ENCODE measurements around the gene KCNG1. TPM values are rescaled to one million over a fixed set of nuclear protein-coding genes. Genes with fewer than 3 reads are reported as not detected.

KCNG1 gene
- total and polyA plus RNA-seq, 2 donors from 2014 or later = 0.35 to 0.58 TPM

- no peak for FAIRE-seq
- Histone ChIP-seq H3K27ac (ENCODE audit: low read depth in 2 of 2, low read length in 2 of 2) (no peak overlapping the region), H3K4me1 (ENCODE audit: control insufficient read depth in 2 of 3, insufficient read depth in 2 of 3, low read depth in 1 of 3, low read length in 3 of 3) (no peaks in the 10 kb centered on the region), H3K4me3 (ENCODE audit: low read length in 3 of 3) (no peak overlapping the region), H3K9me3 (ENCODE audit: control insufficient read depth in 2 of 3, insufficient read depth in 1 of 3, low read length in 3 of 3) (no peaks in the 10 kb centered on the region), H3K36me3 (ENCODE audit: control insufficient read depth in 2 of 3, insufficient read depth in 3 of 3, low read length in 3 of 3) (no peaks in the 10 kb centered on the region), H3K9ac (ENCODE audit: low read length in 3 of 3) (no peak overlapping the region), H3K27me3 (ENCODE audit: control insufficient read depth, insufficient read depth, low read length) (no peaks in the 10 kb centered on the region)
- DNase-seq = no peak
- intact Hi-C loops (cut with DNase I) = no loop called here
- no peak for TF ChIP-seq CTCF (IDR thresholded peaks at IDR 0.05; ENCODE audit: borderline replicate concordance, extremely low read depth, insufficient read depth)
Measured at GRCh38 chr20:51037532-51038115, 14.7 kb upstream of the KCNG1 start.

- intact Hi-C loops (cut with DNase I) = no loop called here
- no peak for DNase-seq
- no peaks in the 10 kb centered on the region for H3K4me1 ChIP-seq (ENCODE audit: control insufficient read depth in 2 of 3, insufficient read depth in 2 of 3, low read depth in 1 of 3, low read length in 3 of 3)
- H3K4me3 ChIP-seq (ENCODE audit: low read length in 3 of 3) = no peak overlapping the region
- no peak overlapping the region for H3K27ac ChIP-seq (ENCODE audit: low read depth in 2 of 2, low read length in 2 of 2)
- no peak for TF ChIP-seq CTCF (IDR thresholded peaks at IDR 0.05; ENCODE audit: borderline replicate concordance, extremely low read depth, insufficient read depth)
- H3K9me3 ChIP-seq (ENCODE audit: control insufficient read depth in 2 of 3, insufficient read depth in 1 of 3, low read length in 3 of 3) = no peaks in the 10 kb centered on the region
- H3K36me3 ChIP-seq (ENCODE audit: control insufficient read depth in 2 of 3, insufficient read depth in 3 of 3, low read length in 3 of 3) = no peaks in the 10 kb centered on the region
- FAIRE-seq = no peak
- H3K9ac ChIP-seq (ENCODE audit: low read length in 3 of 3) = no peak overlapping the region
- no peaks in the 10 kb centered on the region for H3K27me3 ChIP-seq (ENCODE audit: control insufficient read depth, insufficient read depth, low read length)
Measured at GRCh38 chr20:51036827-51037531, 14.1 kb upstream of the KCNG1 start.

GRCh38 chr20:51036226-51036625 is 13.3 kb upstream of the KCNG1 start:
- Histone ChIP-seq H3K4me1 (ENCODE audit: control insufficient read depth in 2 of 3, insufficient read depth in 2 of 3, low read depth in 1 of 3, low read length in 3 of 3) (no peaks in the 10 kb centered on the region), H3K36me3 (ENCODE audit: control insufficient read depth in 2 of 3, insufficient read depth in 3 of 3, low read length in 3 of 3) (no peaks in the 10 kb centered on the region), H3K27ac (ENCODE audit: low read depth in 2 of 2, low read length in 2 of 2) (no peak overlapping the region), H3K9me3 (ENCODE audit: control insufficient read depth in 2 of 3, insufficient read depth in 1 of 3, low read length in 3 of 3) (no peaks in the 10 kb centered on the region), H3K4me3 (ENCODE audit: low read length in 3 of 3) (no peak overlapping the region), H3K9ac (ENCODE audit: low read length in 3 of 3) (no peak overlapping the region), H3K27me3 (ENCODE audit: control insufficient read depth, insufficient read depth, low read length) (no peaks in the 10 kb centered on the region)
- no peak for FAIRE-seq
- no peak for DNase-seq
- no peak for TF ChIP-seq CTCF (IDR thresholded peaks at IDR 0.05; ENCODE audit: borderline replicate concordance, extremely low read depth, insufficient read depth)
- intact Hi-C loops (cut with DNase I) = no loop called here
